ENCODE results near the gene TPGS1.
A peak's percentile ranks its signal among the peaks of the same experiment; 100 is the strongest.
"Not testable (repeated sequence)": the region's sequence is repeated elsewhere in the genome, so short reads cannot be mapped to it uniquely, and the experiment has no call there.

Gene TPGS1

GRCh38 chr19:478236-478903, 28.9 kb upstream of the TPGS1 start:
- no peak for DNase-seq (ENCODE audit: low read depth in 2 of 2)

GRCh38 chr19:478976-479375, 28.3 kb upstream of the TPGS1 start:
- DNase-seq (ENCODE audit: low read depth in 2 of 2) = no peak

GRCh38 chr19:480016-480855, 27.1 kb upstream of the TPGS1 start:
- DNase-seq (ENCODE audit: low read depth in 2 of 2) = no peak

- DNase-seq (ENCODE audit: low read depth in 2 of 2) = not testable (repeated sequence)
Measured at GRCh38 chr19:481100-481499, 26.2 kb upstream of the TPGS1 start.

- DNase-seq (ENCODE audit: low read depth in 2 of 2) = no peak
Measured at GRCh38 chr19:482186-483041, 24.9 kb upstream of the TPGS1 start.

- no peak for DNase-seq (ENCODE audit: low read depth in 2 of 2)
Measured at GRCh38 chr19:483332-484072, 23.8 kb upstream of the TPGS1 start.

GRCh38 chr19:484494-484893, 22.8 kb upstream of the TPGS1 start:
- DNase-seq (ENCODE audit: low read depth in 2 of 2) = no peak

GRCh38 chr19:485077-485476, 22.2 kb upstream of the TPGS1 start:
- DNase-seq (ENCODE audit: low read depth in 2 of 2) = no peak

- DNase-seq (ENCODE audit: low read depth in 2 of 2) = no peak
Measured at GRCh38 chr19:485583-486236, 21.6 kb upstream of the TPGS1 start.

- DNase-seq (ENCODE audit: low read depth in 2 of 2) = peak; percentile 82 to 93
Measured at GRCh38 chr19:488505-489417, 18.5 kb upstream of the TPGS1 start.

- no peak for DNase-seq (ENCODE audit: low read depth in 2 of 2)
Measured at GRCh38 chr19:489418-490196, 17.7 kb upstream of the TPGS1 start.

GRCh38 chr19:491146-491741, 16.1 kb upstream of the TPGS1 start:
- DNase-seq (ENCODE audit: low read depth in 2 of 2) = no peak

GRCh38 chr19:492091-492531, 15.2 kb upstream of the TPGS1 start:
- DNase-seq (ENCODE audit: low read depth in 2 of 2) = no peak

GRCh38 chr19:493391-494170, 13.7 kb upstream of the TPGS1 start:
- no peak for DNase-seq (ENCODE audit: low read depth in 2 of 2)

- no peak for DNase-seq (ENCODE audit: low read depth in 2 of 2)
Measured at GRCh38 chr19:494171-495080, 12.9 kb upstream of the TPGS1 start.

- no peak for DNase-seq (ENCODE audit: low read depth in 2 of 2)
Measured at GRCh38 chr19:495081-495401, 12.3 kb upstream of the TPGS1 start.

Measured in stimulated activated CD4-positive, alpha-beta T cell treated with anti-CD3 and anti-CD28 coated beads, Interleukin-1b, Interleukin-23, amount 100 ng/mL, for 1 hour (primary cell).